NCI-H2107 treated with DMSO at 0.1 percent for 48 hours (cell line): Measurements from ENCODE around the gene IL6R.

Experiments used
- DNase-seq: peaks from one replicate; lab custom pipeline; 2025; ENCODE audit not compliant: unreplicated experiment; lab: John Stamatoyannopoulos, UW

The IL6R gene

DNA sequence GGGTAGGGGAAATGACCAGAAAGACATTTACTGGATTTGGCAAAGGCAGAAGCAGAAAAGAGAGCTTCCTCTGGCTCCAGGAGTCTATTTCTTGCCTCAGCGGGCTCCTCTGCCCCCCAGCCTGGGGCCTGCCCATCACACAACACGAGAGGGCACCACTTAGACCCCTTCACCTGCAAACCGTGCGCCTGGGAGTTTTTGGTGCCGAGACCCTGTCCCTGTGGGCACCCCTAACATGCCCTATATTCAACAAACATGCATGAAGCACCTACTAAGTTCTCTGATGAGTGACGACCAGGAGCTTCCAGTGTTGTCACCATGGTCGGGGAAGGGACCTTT is 18.8 kb downstream of the IL6R start:
- DNase-seq: no peak

- no peak for DNase-seq
These were observed 20.0 kb downstream of the IL6R start for GRCh38 chr1:154425172-154425571.

DNA sequence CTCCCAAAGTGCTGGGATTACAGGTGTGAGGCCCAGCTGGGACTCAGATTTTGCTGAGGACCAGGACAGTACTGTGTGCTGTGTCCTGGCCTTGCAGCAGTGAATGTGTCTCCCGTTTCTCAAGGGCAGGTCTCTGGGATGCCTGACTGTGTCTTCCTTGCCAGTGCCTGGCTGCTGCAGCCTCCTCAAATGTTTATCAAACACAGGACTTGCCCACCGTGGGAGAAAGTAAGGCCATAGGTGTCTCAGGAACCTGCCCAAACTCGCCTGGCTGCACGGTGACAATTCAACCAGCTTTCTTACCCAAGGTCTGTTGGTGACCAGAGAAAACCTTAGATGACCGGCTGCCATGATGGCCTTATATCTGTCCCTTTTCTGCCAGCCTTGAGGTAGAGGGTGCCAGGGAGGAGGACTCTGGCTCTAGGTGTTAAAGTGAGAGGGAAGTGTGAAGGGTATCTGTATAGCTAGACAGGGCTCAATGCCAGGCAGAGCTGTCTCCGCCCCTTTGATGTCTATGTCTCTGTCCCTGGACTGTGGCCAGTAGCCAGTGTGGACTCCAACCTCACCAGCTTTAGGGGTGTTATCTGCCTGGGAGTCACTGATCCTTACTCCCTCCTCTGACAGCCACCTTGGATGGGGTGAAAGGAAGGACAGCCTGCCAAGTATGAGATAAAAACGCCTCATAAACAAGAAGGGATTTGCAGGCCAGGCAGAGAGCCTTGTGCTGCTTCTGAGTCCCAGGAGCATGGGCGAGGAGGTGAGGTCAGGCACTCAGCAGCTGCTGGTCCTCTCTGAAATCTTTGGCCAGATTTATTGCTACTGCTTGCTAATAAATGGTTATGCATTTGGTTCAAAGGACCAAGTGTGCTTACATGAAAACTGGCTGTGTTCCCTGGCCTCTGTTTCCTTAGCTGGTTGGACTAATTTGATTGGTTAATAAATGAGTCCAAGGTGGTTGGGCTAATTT is 22.3 kb downstream of the IL6R start:
- DNase-seq: no peak

DNA sequence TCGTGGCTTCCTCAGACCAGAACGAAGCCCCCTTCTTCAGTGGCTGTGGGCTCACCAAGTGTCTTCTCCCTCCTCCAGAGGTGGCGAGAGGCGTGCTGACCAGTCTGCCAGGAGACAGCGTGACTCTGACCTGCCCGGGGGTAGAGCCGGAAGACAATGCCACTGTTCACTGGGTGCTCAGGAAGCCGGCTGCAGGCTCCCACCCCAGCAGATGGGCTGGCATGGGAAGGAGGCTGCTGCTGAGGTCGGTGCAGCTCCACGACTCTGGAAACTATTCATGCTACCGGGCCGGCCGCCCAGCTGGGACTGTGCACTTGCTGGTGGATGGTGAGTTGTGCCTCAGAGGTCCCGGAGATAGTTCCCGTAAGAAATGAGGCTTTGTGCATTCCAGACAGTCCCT is 24.0 kb downstream of the IL6R start:
- no peak for DNase-seq

GRCh38 chr1:154429841-154430611 is 24.9 kb downstream of the IL6R start:
- DNase-seq: no peak

DNA sequence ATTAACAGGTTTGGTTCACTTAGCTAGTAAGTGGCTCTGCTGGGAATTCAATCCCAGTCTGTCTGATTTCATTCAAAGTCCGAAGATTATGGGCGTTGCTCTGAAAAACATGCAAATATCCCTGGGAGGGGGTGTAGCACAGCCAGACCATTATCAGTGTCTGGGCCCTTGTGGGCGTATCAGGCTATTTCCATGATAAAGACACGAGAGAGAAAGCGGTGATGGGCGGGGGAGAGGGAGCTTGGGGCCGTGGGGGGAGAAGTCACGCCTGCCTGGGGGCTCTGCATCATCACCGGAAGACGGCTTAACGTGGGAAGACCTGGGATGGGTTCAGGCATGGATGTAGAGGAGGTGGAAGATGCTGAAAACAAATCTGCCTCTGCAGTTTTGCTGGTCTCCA is 25.8 kb downstream of the IL6R start:
- no peak for DNase-seq

DNA sequence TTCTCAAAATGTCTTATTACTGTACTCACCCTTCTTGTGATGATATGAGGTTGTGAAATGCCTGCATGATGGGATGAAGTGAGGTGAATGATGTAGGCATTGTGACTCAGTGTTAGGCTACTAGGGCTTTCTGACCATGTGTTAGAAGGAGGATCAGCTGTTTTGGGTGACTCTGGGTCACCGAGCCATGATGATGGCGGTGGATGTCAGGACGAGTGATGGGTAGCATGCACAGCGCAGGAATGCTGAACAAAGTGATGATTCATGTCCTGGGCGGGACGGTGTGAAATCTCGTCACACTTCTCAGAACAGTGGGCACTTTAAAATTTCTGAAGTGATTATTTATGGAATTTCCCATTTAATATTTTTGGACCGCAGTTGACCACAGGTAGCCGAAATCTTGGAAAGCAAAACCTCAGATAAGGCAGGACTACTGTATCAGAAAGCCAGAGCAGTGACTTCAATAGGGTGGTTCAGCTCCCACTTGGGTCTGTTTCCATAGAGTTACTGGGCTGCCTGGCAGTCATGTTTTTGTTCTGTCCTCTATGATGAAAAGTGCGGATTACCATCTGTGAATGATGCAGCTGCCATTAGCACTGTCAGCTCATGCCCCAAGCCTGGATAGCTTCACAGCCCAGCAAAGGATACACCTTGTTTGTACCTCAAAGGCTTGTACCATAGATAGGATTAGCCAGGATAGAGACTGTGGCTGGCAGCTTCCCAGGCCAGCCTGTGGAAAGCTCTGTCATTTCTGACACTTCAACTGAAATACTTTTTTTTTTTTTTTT is 26.6 kb downstream of the IL6R start:
- DNase-seq: no peak

GRCh38 chr1:154433161-154433764 is 28.1 kb downstream of the IL6R start:
- no peak for DNase-seq

DNA sequence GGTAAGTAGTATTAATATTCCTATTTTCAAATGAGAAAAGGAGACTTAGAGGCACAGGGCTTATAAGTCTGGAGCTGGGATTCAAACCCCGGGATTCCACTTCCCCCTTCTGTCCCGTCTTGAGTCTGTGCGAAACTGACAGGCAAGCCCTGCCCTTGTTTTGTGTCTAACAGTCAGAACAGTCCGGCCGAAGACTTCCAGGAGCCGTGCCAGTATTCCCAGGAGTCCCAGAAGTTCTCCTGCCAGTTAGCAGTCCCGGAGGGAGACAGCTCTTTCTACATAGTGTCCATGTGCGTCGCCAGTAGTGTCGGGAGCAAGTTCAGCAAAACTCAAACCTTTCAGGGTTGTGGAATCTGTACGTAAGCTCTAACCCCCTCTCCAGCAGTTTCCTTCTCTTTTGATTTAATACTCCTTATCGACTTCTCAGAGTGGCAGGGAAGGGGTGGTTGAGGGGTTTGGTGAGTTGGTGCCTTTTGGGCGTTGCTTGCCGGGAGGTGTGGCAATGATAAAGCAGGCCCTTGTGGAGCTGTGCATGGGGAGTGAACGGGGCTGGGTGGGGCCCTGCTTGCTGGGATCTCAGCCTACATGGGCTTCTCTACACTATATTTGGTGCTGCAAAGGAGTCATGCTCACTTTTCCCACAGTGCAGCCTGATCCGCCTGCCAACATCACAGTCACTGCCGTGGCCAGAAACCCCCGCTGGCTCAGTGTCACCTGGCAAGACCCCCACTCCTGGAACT is 29.4 kb downstream of the IL6R start:
- no peak for DNase-seq

DNA sequence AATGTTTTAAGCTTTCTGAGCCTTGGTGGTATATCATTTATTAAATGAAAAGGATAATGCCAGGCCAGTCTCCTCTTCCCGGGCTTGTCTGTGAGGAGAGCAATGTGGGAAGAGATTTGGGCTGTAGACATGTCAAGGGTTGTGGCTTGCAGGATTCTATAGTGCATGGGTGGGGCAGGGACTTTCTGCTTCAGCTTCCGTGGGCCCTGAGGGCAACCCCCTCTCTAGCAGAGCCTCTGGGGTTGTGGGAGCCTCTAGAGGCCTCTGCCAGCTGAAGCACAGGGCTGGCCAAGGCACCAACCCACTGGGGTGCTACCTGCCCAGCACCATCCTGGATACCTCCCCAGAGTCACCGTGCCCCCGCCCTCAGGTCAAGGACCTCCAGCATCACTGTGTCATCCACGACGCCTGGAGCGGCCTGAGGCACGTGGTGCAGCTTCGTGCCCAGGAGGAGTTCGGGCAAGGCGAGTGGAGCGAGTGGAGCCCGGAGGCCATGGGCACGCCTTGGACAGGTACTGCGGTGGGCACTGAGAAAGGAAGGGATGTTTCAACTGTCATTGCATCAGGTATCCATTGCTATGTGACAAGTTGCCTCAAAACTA is 30.6 kb downstream of the IL6R start:
- no peak for DNase-seq

DNA sequence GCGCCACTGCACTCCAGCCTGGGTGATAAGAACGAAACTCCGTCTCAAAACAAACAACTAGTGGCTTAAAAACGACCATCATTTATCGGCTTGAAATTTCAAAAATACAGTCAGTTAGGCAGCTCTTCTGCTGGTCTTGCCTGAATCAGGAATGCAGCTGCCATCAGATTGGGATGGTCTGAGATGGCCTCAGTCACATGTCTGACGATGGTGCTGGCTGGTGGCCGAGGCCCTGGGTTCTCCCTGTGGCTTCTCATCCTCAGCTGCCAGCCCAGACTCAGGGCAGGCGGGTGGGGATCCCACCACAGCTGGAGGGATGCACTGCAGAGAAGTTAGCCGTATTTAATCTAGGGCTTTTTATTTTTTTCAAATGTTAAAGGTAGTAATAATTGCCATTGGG is 31.3 kb downstream of the IL6R start:
- DNase-seq: no peak

DNA sequence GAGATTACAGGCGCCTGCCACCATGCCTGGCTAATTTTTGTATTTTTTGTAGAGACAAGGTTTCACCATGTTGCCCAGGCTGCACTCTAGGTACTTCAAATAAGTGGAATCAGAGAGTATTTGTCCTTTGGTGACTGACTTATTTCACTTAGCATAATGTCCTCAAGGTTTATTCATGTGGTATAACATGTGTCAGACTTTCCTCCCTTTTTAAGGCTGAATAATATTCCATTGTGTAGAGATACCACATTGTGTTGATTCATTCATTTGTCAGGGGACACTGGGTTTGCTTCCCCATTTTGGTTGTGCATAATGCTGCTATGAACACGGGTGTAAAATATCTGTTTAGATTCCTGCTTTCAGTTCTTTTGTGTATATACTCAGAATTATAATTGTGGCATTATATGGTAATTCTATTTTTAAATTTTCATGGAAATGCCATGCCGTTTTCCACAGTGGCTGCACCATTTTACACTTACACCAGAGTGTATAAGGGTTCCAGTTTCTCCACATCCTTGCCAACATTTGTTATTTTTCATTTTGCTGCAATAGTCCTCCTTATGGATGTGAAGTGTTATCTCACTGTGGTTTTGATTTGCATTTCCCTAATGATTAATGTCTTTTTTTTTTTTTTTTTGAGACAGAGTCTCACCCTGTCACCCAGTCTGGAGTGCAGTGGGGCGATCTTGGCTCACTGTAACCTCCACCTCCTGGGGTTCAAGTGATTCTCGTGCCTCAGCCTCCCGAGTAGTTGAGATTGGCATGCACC is 35.1 kb downstream of the IL6R start:
- DNase-seq: no peak

DNA sequence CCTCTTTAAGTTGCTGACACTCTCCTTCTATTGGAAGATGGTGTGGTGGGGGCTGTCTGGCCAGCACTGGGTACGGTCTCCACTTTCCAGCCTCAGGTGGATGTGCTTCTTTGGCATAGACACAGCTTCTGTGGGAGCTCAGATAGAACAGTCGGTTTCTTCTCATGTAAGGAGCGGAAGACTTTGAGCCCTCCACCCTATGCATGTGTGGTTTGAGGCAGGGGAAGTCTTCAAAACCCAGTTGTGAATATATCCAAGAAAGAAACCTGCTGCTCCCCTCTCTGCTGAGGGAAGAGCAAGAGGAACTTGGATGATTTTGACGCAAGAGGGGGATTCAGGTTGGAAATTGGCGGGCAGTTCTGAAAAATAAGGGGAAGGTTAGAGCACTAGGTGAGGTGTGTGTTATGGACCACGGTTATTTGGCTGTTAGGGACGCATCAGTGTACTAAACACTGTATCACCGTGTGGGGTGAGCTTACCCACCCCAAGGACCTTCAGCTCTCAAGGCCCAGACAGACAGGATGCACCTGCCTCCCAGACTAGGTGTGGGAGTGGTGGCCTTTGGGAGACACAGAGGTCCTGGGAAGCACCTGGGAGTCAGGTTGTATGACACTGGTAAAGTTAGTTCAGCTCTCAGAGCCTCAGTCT is 36.2 kb downstream of the IL6R start:
- DNase-seq: no peak

DNA sequence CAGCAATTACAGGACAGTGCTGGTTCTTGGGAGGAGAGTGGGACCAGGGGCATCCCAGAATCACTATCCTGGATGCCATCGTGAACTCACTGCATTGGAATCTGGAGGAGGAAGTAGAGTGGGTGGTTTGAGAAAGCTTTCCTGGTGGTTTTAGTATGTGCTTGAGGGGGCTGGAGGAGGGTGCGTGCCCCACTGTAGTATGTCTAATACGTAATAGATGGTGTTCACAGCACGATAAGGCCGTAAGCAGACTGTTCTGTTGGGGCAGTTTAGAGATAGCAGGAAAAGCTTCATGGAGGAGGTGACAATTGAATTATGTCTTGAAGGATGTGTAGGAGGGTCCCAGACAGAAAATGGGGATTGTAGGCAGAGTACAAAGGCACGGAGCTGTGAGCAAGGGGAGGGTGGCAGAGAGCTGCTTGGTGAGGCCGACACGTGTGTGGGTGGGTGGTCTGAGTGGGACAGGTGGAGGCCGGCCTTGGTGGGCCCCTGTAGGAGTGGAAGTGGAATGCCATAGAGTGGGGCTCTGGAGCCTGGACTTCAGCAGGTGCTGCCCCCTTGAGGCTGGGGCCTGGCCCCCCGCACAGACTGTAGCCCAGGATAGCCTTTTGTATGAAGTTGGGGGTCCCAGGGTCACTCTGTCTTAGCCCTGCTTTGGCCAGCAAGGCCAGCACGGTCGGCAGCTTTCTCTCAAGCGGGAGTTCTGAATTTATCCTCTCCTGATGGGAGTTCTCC is 37.0 kb downstream of the IL6R start:
- DNase-seq: no peak

GRCh38 chr1:154443274-154444013 is 38.3 kb downstream of the IL6R start:
- DNase-seq: no peak

DNA sequence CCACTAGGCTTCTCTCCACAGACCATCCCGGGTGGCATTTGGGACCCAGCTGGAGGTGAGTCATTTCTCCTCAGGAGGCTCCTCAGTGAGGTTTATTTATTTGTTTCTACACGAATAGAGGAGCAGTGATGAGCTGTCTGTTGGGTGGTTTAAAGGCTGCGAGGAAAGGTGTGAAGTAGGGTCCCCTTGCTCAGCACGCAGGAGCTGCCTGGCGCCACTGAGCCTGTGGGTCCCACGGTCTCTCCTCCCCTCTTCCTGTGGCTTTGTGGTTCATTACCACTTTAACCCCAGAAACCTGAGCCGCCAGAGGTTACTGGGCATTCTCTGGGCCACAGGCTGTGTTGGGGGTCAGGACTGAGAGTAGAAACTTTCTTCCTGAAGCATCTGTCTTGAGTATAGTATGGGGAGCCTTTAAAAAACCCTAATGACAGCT is 39.9 kb downstream of the IL6R start:
- no peak for DNase-seq

GRCh38 chr1:154446292-154446691 is 41.1 kb downstream of the IL6R start:
- DNase-seq: no peak
